Measurements from ENCODE around the gene HIPK2.
A peak's percentile ranks its signal among the peaks of the same experiment; 100 is the strongest.

DNA sequence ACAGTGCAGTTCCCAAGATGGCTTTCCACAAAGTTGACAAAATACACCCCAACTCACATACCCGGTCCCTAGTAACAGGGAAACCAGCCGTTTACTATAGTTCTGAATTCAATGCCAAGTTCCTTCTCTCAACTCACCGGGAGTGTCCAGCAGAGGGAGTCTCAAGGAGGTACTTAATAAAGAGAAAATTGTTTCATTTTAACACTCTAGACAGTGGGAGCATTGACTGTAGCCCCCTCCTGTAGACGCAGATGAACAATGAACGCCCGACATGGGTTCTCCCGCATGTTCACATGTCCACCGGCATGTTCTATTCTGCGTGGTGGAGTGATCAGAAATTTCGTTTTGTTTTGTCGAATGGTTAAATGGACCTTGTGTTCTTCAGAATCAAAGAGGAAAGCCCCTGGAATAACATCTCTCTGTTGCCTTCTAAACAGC is 1.9 kb downstream of the HIPK2 start:
- TF ChIP-seq EZH2 (IDR thresholded peaks at IDR 0.05; ENCODE audit: low read depth, unreplicated experiment) (no peak), JUNB (IDR thresholded peaks at IDR 0.05; ENCODE audit: unreplicated experiment) (no peak), ZNF331 (CRISPR knock-in tag; IDR thresholded peaks at IDR 0.05; ENCODE audit: low read depth) (no peak), POLR2AphosphoS5 (IDR thresholded peaks at IDR 0.05; ENCODE audit: low read depth) (no peak), CREB1 (CRISPR knock-in tag; IDR thresholded peaks at IDR 0.05; ENCODE audit: low read depth) (no peak), EZH2phosphoT487 (IDR thresholded peaks at IDR 0.05; ENCODE audit: unreplicated experiment) (no peak), STAT1 (IDR thresholded peaks at IDR 0.05; ENCODE audit: unreplicated experiment) (no peak)
- TF ChIP-seq, protein P1, sequence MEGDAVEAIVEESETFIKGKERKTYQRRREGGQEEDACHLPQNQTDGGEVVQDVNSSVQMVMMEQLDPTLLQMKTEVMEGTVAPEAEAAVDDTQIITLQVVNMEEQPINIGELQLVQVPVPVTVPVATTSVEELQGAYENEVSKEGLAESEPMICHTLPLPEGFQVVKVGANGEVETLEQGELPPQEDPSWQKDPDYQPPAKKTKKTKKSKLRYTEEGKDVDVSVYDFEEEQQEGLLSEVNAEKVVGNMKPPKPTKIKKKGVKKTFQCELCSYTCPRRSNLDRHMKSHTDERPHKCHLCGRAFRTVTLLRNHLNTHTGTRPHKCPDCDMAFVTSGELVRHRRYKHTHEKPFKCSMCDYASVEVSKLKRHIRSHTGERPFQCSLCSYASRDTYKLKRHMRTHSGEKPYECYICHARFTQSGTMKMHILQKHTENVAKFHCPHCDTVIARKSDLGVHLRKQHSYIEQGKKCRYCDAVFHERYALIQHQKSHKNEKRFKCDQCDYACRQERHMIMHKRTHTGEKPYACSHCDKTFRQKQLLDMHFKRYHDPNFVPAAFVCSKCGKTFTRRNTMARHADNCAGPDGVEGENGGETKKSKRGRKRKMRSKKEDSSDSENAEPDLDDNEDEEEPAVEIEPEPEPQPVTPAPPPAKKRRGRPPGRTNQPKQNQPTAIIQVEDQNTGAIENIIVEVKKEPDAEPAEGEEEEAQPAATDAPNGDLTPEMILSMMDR (conservative IDR thresholded peaks at IDR 0.05; ENCODE audit: low read depth in 2 of 2) = peak; percentile 61 to 75
- TF ChIP-seq, protein P2, sequence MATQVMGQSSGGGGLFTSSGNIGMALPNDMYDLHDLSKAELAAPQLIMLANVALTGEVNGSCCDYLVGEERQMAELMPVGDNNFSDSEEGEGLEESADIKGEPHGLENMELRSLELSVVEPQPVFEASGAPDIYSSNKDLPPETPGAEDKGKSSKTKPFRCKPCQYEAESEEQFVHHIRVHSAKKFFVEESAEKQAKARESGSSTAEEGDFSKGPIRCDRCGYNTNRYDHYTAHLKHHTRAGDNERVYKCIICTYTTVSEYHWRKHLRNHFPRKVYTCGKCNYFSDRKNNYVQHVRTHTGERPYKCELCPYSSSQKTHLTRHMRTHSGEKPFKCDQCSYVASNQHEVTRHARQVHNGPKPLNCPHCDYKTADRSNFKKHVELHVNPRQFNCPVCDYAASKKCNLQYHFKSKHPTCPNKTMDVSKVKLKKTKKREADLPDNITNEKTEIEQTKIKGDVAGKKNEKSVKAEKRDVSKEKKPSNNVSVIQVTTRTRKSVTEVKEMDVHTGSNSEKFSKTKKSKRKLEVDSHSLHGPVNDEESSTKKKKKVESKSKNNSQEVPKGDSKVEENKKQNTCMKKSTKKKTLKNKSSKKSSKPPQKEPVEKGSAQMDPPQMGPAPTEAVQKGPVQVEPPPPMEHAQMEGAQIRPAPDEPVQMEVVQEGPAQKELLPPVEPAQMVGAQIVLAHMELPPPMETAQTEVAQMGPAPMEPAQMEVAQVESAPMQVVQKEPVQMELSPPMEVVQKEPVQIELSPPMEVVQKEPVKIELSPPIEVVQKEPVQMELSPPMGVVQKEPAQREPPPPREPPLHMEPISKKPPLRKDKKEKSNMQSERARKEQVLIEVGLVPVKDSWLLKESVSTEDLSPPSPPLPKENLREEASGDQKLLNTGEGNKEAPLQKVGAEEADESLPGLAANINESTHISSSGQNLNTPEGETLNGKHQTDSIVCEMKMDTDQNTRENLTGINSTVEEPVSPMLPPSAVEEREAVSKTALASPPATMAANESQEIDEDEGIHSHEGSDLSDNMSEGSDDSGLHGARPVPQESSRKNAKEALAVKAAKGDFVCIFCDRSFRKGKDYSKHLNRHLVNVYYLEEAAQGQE (IDR thresholded peaks at IDR 0.05; ENCODE audit: unreplicated experiment) = no peak
- TF ChIP-seq, protein P3, sequence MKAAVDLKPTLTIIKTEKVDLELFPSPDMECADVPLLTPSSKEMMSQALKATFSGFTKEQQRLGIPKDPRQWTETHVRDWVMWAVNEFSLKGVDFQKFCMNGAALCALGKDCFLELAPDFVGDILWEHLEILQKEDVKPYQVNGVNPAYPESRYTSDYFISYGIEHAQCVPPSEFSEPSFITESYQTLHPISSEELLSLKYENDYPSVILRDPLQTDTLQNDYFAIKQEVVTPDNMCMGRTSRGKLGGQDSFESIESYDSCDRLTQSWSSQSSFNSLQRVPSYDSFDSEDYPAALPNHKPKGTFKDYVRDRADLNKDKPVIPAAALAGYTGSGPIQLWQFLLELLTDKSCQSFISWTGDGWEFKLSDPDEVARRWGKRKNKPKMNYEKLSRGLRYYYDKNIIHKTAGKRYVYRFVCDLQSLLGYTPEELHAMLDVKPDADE (IDR thresholded peaks at IDR 0.05) = no peak

Data from GM23338 (cell line).